Osteocyte (in vitro differentiated cells): ENCODE data around the gene PTPN1. TPM values are rescaled to one million over a fixed set of nuclear protein-coding genes. Genes with fewer than 3 reads are reported as not detected.
"Not testable (repeated sequence)": the region's sequence is repeated elsewhere in the genome, so short reads cannot be mapped to it uniquely, and the experiment has no call there.

Experiments used
- DNase-seq: peaks from one replicate; pipeline ENCODE4 v3.0.0; 2021; ENCODE audit warnings: mixed read lengths; ENCODE audit not compliant: unreplicated experiment; ENCODE audit errors: extremely low spot score
- H3K27ac Mint-ChIP-seq: one replicate; pipeline ENCODE4 v1.8.0; 2021; ENCODE audit warnings: mild to moderate bottlenecking, mixed read lengths; ENCODE audit not compliant: unreplicated experiment
- H3K27me3 Mint-ChIP-seq: one replicate; pipeline ENCODE4 v1.8.0; 2021; ENCODE audit warnings: mixed read lengths; ENCODE audit not compliant: unreplicated experiment
- H3K36me3 Mint-ChIP-seq: one replicate; pipeline ENCODE4 v1.8.0; 2021; ENCODE audit warnings: mixed read lengths; ENCODE audit not compliant: unreplicated experiment
- H3K4me1 Mint-ChIP-seq: one replicate; pipeline ENCODE4 v1.8.0; 2021; ENCODE audit warnings: mixed read lengths; ENCODE audit not compliant: unreplicated experiment
- H3K4me3 Mint-ChIP-seq: one replicate; pipeline ENCODE4 v1.8.0; 2021; ENCODE audit warnings: mild to moderate bottlenecking, moderate library complexity, mixed read lengths; ENCODE audit not compliant: unreplicated experiment
- H3K9me3 Mint-ChIP-seq: one replicate; pipeline ENCODE4 v1.8.0; 2021; ENCODE audit warnings: mixed read lengths; ENCODE audit not compliant: unreplicated experiment
- CTCF ChIP-seq: fragments of 200-600 bp; sonication (generic); IDR thresholded peaks from 2 replicates; pipeline ENCODE4 v1.5.0; 2021; ENCODE audit warnings: antibody characterized with exemption, mild to moderate bottlenecking, moderate library complexity
- total RNA-seq: library from RNA; stranded (reverse); gene quantifications from 2 replicates; pipeline ENCODE4 v1.2.1, GENCODE V29; 2021

The PTPN1 gene
- total RNA-seq, 1 donor from 2014 or later, result 29.1 TPM

- Mint-ChIP-seq H3K4me3 (no peak overlapping the region), H3K36me3 (peaks cover 2% of the 10 kb centered on the region), H3K27ac (no peak overlapping the region), H3K27me3 (peaks cover 2% of the 10 kb centered on the region), H3K4me1 (no peaks in the 10 kb centered on the region), H3K9me3 (no peaks in the 10 kb centered on the region)
- TF ChIP-seq CTCF, result no peak
- no peak for DNase-seq
These were observed 40.4 kb upstream of the PTPN1 start for GRCh38 chr20:50469796-50470195.

DNA sequence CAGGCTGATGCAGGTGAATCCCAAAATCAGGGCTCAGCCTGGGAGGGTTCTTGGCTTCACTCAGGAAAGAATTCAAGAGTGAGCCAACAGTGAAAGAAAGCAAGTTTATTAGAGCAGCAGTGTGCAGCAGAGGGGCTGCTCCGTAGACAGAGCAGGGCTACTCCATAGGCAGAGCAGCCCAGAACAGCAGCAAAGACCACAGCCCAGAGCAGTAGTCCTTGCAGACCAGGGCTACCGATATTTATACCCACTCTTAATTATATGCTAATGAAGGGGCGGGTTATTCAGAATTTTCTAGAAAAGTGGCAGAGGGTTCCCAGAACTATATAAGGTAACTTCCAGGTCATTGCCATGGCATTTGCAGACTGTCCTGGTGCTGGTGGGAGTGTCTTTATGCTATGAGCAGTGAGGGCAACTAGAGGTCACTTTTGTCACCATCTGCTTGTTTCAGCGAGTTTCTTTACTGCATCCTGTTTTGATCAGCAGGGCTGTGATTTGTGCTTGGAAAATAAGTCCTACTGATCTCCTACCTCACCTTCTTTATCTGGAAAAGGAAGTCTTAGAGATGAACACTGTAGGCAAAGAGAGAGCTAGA is 39.8 kb upstream of the PTPN1 start:
- H3K27me3 Mint-ChIP-seq, result peaks cover 2% of the 10 kb centered on the region
- H3K27ac Mint-ChIP-seq, result no peak overlapping the region
- no peaks in the 10 kb centered on the region for H3K4me1 Mint-ChIP-seq
- H3K9me3 Mint-ChIP-seq, result no peaks in the 10 kb centered on the region
- peaks cover 2% of the 10 kb centered on the region for H3K36me3 Mint-ChIP-seq
- DNase-seq, result no peak
- no peak overlapping the region for H3K4me3 Mint-ChIP-seq
- no peak for TF ChIP-seq CTCF

- Mint-ChIP-seq H3K9me3 (no peaks in the 10 kb centered on the region), H3K4me1 (peaks cover 6% of the 10 kb centered on the region), H3K27me3 (peaks cover 2% of the 10 kb centered on the region), H3K36me3 (peaks cover 2% of the 10 kb centered on the region), H3K4me3 (no peak overlapping the region), H3K27ac (no peak overlapping the region)
- no peak for DNase-seq
- no peak for TF ChIP-seq CTCF
These were observed 39.0 kb upstream of the PTPN1 start for GRCh38 chr20:50471231-50471630.

- no peaks in the 10 kb centered on the region for H3K9me3 Mint-ChIP-seq
- H3K36me3 Mint-ChIP-seq, result no peaks in the 10 kb centered on the region
- no peak for TF ChIP-seq CTCF
- no peak overlapping the region for H3K27ac Mint-ChIP-seq
- DNase-seq, result no peak
- H3K4me1 Mint-ChIP-seq, result peaks cover 6% of the 10 kb centered on the region
- no peak overlapping the region for H3K4me3 Mint-ChIP-seq
- H3K27me3 Mint-ChIP-seq, result peaks cover 2% of the 10 kb centered on the region
These were observed 37.2 kb upstream of the PTPN1 start for GRCh38 chr20:50472693-50473664.

GRCh38 chr20:50474356-50474755 is 35.8 kb upstream of the PTPN1 start:
- not testable (repeated sequence) for H3K27me3 Mint-ChIP-seq, H3K36me3 Mint-ChIP-seq, H3K27ac Mint-ChIP-seq, H3K4me3 Mint-ChIP-seq, DNase-seq, H3K9me3 Mint-ChIP-seq
- H3K4me1 Mint-ChIP-seq, result peaks cover 11% of the 10 kb centered on the region
